HepG2 (cell line): ENCODE data around the gene VAMP5. TPM values are rescaled to one million over a fixed set of nuclear protein-coding genes. Genes with fewer than 3 reads are reported as not detected.

Source experiments
- ISX ChIP-seq: sonication (generic); formaldehyde crosslinking; conservative IDR thresholded peaks from 2 replicates; pipeline ENCODE4 v1.5.0; 2020; ENCODE audit warnings: missing genetic modification reagents
- JUN ChIP-seq: sonication (generic); formaldehyde crosslinking; IDR thresholded peaks from 2 replicates; pipeline ENCODE4 v1.4.0; 2020; ENCODE audit warnings: mild to moderate bottlenecking, missing genetic modification reagents
- MED1 ChIP-seq: sonication (generic); formaldehyde crosslinking; IDR thresholded peaks from 2 replicates; pipeline ENCODE4 v1.4.0; 2020; ENCODE audit warnings: missing genetic modification reagents
- NBN ChIP-seq: fragments of 450-650 bp; conservative IDR thresholded peaks from 2 replicates; pipeline ENCODE4 v1.6.1; 2017
- SNAI1 ChIP-seq: sonication (generic); formaldehyde crosslinking; IDR thresholded peaks from 2 replicates; pipeline ENCODE4 v1.5.0; 2020; ENCODE audit warnings: mild to moderate bottlenecking, missing genetic modification reagents, borderline replicate concordance
- SP2 ChIP-seq: sonication (generic); formaldehyde crosslinking; IDR thresholded peaks from 2 replicates; pipeline ENCODE4 v1.5.1; 2020; ENCODE audit warnings: mild to moderate bottlenecking, missing genetic modification reagents
- ZFP82 ChIP-seq: sonication (generic); formaldehyde crosslinking; IDR thresholded peaks from 2 replicates; pipeline ENCODE4 v1.5.1; 2020; ENCODE audit warnings: mild to moderate bottlenecking, missing genetic modification reagents, borderline replicate concordance
- ZNF17 ChIP-seq: sonication (generic); formaldehyde crosslinking; IDR thresholded peaks from 2 replicates; pipeline ENCODE4 v1.5.0; 2020; ENCODE audit warnings: mild to moderate bottlenecking, missing genetic modification reagents
- ZNF7 ChIP-seq: IDR thresholded peaks from 2 replicates; pipeline ENCODE4 v1.6.1; 2016; ENCODE audit warnings: missing biosample characterization, missing genetic modification reagents
- polyA plus RNA-seq, 8 experiments: library from polyadenylated mRNA; depleted of rRNA in 3 of 8; stranded (reverse) in 7 of 8; unstranded in 1 of 8; fragments of >200 nt; fragmentation: Illumina TruSeq in 4 of 8; extraction: Trizol in 4 of 8; gene quantifications; 2 replicates each; pipeline versions ENCODE4 v1.2.1 to v1.2.3, GENCODE V29; 2011 to 2016; ENCODE audit warnings: low read depth in 4 of 8, missing spikeins in 1 of 8, mixed read lengths in 1 of 8; ENCODE audit not compliant: insufficient read depth in 1 of 8
- total RNA-seq, 5 experiments: library from RNA; depleted of rRNA; stranded (reverse); fragments of >200 nt; fragmentation: Illumina TruSeq; extraction: Trizol; gene quantifications; 2 replicates each; pipeline ENCODE4 v1.2.3, GENCODE V29; 2016; ENCODE audit warnings: low read depth in 1 of 5
- TF ChIP-seq, protein P1 (sequence below): sonication (generic); formaldehyde crosslinking; IDR thresholded peaks from 2 replicates; pipeline ENCODE4 v1.4.0; 2020; ENCODE audit warnings: missing genetic modification reagents
- TF ChIP-seq, protein P2 (sequence below), 2 experiments: fragments of 450-650 bp in 1 of 2; sonication (generic) in 1 of 2; formaldehyde crosslinking in 1 of 2; IDR thresholded peaks; 2 replicates each; pipeline versions ENCODE4 v1.6.1 to v1.8.0; 2016 to 2022; ENCODE audit warnings: antibody characterized with exemption in 1 of 2, mild to moderate bottlenecking in 1 of 2, missing genetic modification reagents in 1 of 2
- TF ChIP-seq, protein P3 (sequence below): sonication (generic); formaldehyde crosslinking; IDR thresholded peaks from 2 replicates; pipeline ENCODE4 v1.4.0; 2020; ENCODE audit warnings: missing genetic modification reagents

Gene VAMP5
- total and polyA plus RNA-seq, 2 of the 13 experiments (the other 11 are each of a cell fraction or from before 2014, with no cell fraction given), result 7.2 to 56.7 TPM

DNA sequence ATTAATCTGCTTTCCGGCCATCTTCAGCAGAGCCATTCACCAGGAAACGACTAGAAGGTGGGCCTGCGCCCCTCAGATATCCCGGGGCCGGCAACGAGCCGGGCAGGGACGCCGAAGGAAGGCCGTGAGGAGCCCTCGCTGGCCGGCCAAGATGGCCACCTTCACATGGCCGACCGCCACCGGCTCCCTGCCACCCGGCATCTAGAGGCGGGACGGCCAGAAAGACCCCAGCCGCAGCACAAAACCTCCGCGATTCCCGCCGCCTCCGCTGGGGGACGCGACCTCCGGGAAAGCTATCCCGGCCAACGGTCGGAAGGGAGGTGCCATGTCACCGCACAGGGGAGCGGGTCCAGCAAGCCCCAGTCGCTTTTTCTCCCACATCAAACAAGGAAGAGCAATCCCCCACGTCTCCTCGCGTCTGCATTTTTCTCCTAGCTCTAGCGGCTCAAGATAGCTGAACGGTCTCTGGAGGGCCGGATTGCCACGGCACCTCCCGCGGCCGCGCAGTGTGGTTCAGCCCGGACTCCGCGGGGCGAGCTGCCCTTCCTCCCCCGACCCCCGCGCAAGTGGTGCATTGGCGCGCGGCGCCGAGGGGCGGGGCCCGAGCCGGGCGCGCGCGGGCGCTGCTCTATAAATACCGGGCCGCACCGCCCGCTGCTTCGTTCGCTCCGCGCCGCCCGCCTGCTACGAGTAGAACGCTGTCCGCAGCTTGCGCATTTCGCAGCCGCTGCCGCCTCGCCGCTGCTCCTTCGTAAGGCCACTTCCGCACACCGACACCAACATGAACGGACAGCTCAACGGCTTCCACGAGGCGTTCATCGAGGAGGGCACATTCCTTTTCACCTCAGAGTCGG, 45.5 kb upstream of the VAMP5 start, which contains the start of gene MAT2A (continued):
- TF ChIP-seq, protein P1, sequence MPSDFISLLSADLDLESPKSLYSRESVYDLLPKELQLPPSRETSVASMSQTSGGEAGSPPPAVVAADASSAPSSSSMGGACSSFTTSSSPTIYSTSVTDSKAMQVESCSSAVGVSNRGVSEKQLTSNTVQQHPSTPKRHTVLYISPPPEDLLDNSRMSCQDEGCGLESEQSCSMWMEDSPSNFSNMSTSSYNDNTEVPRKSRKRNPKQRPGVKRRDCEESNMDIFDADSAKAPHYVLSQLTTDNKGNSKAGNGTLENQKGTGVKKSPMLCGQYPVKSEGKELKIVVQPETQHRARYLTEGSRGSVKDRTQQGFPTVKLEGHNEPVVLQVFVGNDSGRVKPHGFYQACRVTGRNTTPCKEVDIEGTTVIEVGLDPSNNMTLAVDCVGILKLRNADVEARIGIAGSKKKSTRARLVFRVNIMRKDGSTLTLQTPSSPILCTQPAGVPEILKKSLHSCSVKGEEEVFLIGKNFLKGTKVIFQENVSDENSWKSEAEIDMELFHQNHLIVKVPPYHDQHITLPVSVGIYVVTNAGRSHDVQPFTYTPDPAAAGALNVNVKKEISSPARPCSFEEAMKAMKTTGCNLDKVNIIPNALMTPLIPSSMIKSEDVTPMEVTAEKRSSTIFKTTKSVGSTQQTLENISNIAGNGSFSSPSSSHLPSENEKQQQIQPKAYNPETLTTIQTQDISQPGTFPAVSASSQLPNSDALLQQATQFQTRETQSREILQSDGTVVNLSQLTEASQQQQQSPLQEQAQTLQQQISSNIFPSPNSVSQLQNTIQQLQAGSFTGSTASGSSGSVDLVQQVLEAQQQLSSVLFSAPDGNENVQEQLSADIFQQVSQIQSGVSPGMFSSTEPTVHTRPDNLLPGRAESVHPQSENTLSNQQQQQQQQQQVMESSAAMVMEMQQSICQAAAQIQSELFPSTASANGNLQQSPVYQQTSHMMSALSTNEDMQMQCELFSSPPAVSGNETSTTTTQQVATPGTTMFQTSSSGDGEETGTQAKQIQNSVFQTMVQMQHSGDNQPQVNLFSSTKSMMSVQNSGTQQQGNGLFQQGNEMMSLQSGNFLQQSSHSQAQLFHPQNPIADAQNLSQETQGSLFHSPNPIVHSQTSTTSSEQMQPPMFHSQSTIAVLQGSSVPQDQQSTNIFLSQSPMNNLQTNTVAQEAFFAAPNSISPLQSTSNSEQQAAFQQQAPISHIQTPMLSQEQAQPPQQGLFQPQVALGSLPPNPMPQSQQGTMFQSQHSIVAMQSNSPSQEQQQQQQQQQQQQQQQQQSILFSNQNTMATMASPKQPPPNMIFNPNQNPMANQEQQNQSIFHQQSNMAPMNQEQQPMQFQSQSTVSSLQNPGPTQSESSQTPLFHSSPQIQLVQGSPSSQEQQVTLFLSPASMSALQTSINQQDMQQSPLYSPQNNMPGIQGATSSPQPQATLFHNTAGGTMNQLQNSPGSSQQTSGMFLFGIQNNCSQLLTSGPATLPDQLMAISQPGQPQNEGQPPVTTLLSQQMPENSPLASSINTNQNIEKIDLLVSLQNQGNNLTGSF (CRISPR knock-in tag), result peak; percentile 97
- TF ChIP-seq, protein P2, sequence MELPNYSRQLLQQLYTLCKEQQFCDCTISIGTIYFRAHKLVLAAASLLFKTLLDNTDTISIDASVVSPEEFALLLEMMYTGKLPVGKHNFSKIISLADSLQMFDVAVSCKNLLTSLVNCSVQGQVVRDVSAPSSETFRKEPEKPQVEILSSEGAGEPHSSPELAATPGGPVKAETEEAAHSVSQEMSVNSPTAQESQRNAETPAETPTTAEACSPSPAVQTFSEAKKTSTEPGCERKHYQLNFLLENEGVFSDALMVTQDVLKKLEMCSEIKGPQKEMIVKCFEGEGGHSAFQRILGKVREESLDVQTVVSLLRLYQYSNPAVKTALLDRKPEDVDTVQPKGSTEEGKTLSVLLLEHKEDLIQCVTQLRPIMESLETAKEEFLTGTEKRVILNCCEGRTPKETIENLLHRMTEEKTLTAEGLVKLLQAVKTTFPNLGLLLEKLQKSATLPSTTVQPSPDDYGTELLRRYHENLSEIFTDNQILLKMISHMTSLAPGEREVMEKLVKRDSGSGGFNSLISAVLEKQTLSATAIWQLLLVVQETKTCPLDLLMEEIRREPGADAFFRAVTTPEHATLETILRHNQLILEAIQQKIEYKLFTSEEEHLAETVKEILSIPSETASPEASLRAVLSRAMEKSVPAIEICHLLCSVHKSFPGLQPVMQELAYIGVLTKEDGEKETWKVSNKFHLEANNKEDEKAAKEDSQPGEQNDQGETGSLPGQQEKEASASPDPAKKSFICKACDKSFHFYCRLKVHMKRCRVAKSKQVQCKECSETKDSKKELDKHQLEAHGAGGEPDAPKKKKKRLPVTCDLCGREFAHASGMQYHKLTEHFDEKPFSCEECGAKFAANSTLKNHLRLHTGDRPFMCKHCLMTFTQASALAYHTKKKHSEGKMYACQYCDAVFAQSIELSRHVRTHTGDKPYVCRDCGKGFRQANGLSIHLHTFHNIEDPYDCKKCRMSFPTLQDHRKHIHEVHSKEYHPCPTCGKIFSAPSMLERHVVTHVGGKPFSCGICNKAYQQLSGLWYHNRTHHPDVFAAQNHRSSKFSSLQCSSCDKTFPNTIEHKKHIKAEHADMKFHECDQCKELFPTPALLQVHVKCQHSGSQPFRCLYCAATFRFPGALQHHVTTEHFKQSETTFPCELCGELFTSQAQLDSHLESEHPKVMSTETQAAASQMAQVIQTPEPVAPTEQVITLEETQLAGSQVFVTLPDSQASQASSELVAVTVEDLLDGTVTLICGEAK (IDR thresholded peaks at IDR 0.05), result no peak
- TF ChIP-seq, protein P2 (CRISPR knock-in tag; IDR thresholded peaks at IDR 0.05), result peak; percentile 73
- TF ChIP-seq ZNF7 (CRISPR knock-in tag) (no peak), ZFP82 (CRISPR knock-in tag) (peak; percentile 80; the same call in 1 of the 2 replicates), MED1 (CRISPR knock-in tag) (peak; percentile 82), SP2 (peak; percentile 8; the same call in 1 of the 2 replicates), ZNF17 (peak; percentile 52; the same call in 1 of the 2 replicates), NBN (no peak), JUN (CRISPR knock-in tag) (peak; percentile 74), SNAI1 (peak; percentile 52; the same call in 1 of the 2 replicates), ISX (CRISPR knock-in tag) (peak; percentile 81)
- TF ChIP-seq, protein P3, sequence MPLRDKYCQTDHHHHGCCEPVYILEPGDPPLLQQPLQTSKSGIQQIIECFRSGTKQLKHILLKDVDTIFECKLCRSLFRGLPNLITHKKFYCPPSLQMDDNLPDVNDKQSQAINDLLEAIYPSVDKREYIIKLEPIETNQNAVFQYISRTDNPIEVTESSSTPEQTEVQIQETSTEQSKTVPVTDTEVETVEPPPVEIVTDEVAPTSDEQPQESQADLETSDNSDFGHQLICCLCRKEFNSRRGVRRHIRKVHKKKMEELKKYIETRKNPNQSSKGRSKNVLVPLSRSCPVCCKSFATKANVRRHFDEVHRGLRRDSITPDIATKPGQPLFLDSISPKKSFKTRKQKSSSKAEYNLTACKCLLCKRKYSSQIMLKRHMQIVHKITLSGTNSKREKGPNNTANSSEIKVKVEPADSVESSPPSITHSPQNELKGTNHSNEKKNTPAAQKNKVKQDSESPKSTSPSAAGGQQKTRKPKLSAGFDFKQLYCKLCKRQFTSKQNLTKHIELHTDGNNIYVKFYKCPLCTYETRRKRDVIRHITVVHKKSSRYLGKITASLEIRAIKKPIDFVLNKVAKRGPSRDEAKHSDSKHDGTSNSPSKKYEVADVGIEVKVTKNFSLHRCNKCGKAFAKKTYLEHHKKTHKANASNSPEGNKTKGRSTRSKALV (CRISPR knock-in tag), result peak; percentile 62
